ENCODE data around the gene SORD.

DNA sequence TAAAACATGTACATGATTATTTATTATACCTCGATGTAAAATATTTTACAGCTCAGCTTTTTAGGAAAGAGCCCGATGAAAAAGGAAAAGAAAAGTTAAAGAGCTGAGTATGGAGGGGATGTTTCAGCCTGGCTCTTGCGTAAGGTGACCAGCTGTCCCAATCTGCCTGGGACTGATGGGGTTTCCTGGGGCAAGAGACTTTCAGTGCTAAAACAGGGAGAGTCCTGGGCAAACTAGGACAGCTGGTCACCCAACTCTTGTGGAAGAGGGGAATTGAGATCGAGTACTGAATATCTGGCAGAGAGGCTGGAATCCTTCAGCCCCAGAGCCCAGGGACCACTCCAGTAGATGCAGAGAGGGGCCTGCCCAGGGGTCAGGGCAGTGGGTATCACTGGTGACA is 70.0 kb downstream of the SORD start:
- TF ChIP-seq, protein P1, sequence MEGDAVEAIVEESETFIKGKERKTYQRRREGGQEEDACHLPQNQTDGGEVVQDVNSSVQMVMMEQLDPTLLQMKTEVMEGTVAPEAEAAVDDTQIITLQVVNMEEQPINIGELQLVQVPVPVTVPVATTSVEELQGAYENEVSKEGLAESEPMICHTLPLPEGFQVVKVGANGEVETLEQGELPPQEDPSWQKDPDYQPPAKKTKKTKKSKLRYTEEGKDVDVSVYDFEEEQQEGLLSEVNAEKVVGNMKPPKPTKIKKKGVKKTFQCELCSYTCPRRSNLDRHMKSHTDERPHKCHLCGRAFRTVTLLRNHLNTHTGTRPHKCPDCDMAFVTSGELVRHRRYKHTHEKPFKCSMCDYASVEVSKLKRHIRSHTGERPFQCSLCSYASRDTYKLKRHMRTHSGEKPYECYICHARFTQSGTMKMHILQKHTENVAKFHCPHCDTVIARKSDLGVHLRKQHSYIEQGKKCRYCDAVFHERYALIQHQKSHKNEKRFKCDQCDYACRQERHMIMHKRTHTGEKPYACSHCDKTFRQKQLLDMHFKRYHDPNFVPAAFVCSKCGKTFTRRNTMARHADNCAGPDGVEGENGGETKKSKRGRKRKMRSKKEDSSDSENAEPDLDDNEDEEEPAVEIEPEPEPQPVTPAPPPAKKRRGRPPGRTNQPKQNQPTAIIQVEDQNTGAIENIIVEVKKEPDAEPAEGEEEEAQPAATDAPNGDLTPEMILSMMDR (IDR thresholded peaks at IDR 0.05): no peak
- TF ChIP-seq EP300 (IDR thresholded peaks at IDR 0.05): no peak
